Endothelial cell of umbilical vein (primary cell): ENCODE measurements around the gene ADRA2A. TPM values are rescaled to one million over a fixed set of nuclear protein-coding genes. Genes with fewer than 3 reads are reported as not detected.

Source experiments
- BruUV-seq: library from RNA; stranded (reverse); fragments of 400-500 nt; replicated peaks from 2 replicates; lab custom pipeline; 2021; lab: Mats Ljungman, UMichigan
- CTCF ChIA-PET: fragments of 300-600, 350-600 bp; sonication (Branson Sonifier 250); formaldehyde crosslinking; loops from one replicate; lab custom pipeline; 2021; ENCODE audit warnings: antibody characterized with exemption, inconsistent platforms; lab: Charles Lee
- POLR2A ChIA-PET: fragments of 300-600, 350-600 bp; sonication (Branson Sonifier 250); formaldehyde crosslinking; loops from one replicate; lab custom pipeline; 2021; ENCODE audit warnings: antibody characterized with exemption, inconsistent platforms; lab: Charles Lee
- DNase-seq: peaks from one replicate; pipeline ENCODE4 v3.0.0-alpha.2; 2011; ENCODE audit warnings: low read depth, low spot score
- FAIRE-seq: peaks from 2 replicates; lab custom pipeline; 2011; peaks lifted over from hg19 to GRCh38; lab: Jason Lieb, UNC
- H2AFZ ChIP-seq: 2 replicates; pipeline ENCODE4 v1.6.0; 2012; ENCODE audit warnings: low read depth, low read length, control low read depth, inconsistent platforms
- H3K27ac ChIP-seq: 2 replicates; pipeline ENCODE4 v1.5.1; 2011; ENCODE audit warnings: low read depth, mild to moderate bottlenecking, control low read depth, low read length, moderate library complexity; ENCODE audit not compliant: insufficient read depth
- H3K27me3 ChIP-seq, 2 experiments: 2 replicates each; pipeline versions ENCODE4 v1.6.0 to v1.6.1; 2011; ENCODE audit warnings: low read length in 2 of 2, mixed read lengths in 1 of 2; ENCODE audit not compliant: control insufficient read depth in 2 of 2, insufficient read depth in 2 of 2
- H3K36me3 ChIP-seq, 2 experiments: 2 replicates in 1 of 2; 3 replicates in 1 of 2; pipeline ENCODE4 v1.5.1; 2011; ENCODE audit warnings: low read length in 2 of 2, mild to moderate bottlenecking in 1 of 2, moderate library complexity in 1 of 2; ENCODE audit not compliant: control insufficient read depth in 2 of 2, insufficient read depth in 2 of 2; ENCODE audit errors: extremely low read depth in 1 of 2
- H3K4me1 ChIP-seq: 3 replicates; pipeline ENCODE4 v1.5.1; 2011; ENCODE audit warnings: mild to moderate bottlenecking, low read length; ENCODE audit not compliant: control insufficient read depth, insufficient read depth; ENCODE audit errors: extremely low read depth
- H3K4me2 ChIP-seq: 2 replicates; pipeline ENCODE4 v1.6.1; 2011; ENCODE audit warnings: low read length, control low read depth, mixed read lengths; ENCODE audit not compliant: insufficient read depth
- H3K4me3 ChIP-seq, 3 experiments: fragments of 200-600 bp in 1 of 3; sonication (generic), shearing (Covaris generic) in 1 of 3; replicated peaks in 1 of 3; 2 replicates each; pipeline ENCODE4 v1.5.1; 2011 to 2016; ENCODE audit warnings: control low read depth in 3 of 3, low read length in 3 of 3, mild to moderate bottlenecking in 2 of 3, inconsistent platforms in 1 of 3, low read depth in 1 of 3, moderate library complexity in 1 of 3; ENCODE audit not compliant: insufficient read depth in 1 of 3
- H3K79me2 ChIP-seq: 2 replicates; pipeline ENCODE4 v1.6.0; 2012; ENCODE audit warnings: low read length, inconsistent platforms; ENCODE audit not compliant: control insufficient read depth, insufficient read depth
- H3K9ac ChIP-seq: replicated peaks from 2 replicates; pipeline ENCODE3; 2011; ENCODE audit warnings: low read length, control low read depth; ENCODE audit not compliant: insufficient read depth; ENCODE audit errors: extremely low read depth
- H3K9me1 ChIP-seq: replicated peaks from 3 replicates; pipeline ENCODE4 v1.6.0; 2011; ENCODE audit warnings: mild to moderate bottlenecking, low read length; ENCODE audit not compliant: control insufficient read depth, insufficient read depth; ENCODE audit errors: extremely low read depth
- H3K9me3 ChIP-seq: replicated peaks from 2 replicates; pipeline ENCODE4 v1.5.1; 2012; ENCODE audit warnings: low read length, inconsistent platforms; ENCODE audit not compliant: control insufficient read depth, insufficient read depth
- H4K20me1 ChIP-seq: replicated peaks from 2 replicates; pipeline ENCODE3; 2011; ENCODE audit warnings: mild to moderate bottlenecking, low read length; ENCODE audit not compliant: control insufficient read depth, insufficient read depth; ENCODE audit errors: extremely low read depth
- EZH2 ChIP-seq: IDR thresholded peaks from 2 replicates; pipeline ENCODE4 v1.6.1; 2012; ENCODE audit warnings: borderline replicate concordance, low read depth, mild to moderate bottlenecking, moderate library complexity, low read length, inconsistent platforms; ENCODE audit not compliant: severe bottlenecking
- FOS ChIP-seq: IDR thresholded peaks from 2 replicates; pipeline ENCODE4 v1.6.1; 2011; ENCODE audit warnings: mild to moderate bottlenecking, low read length, moderate library complexity, borderline replicate concordance; ENCODE audit not compliant: insufficient read depth
- GATA2 ChIP-seq: IDR thresholded peaks from 2 replicates; pipeline ENCODE4 v1.7.0; 2011; ENCODE audit warnings: low read depth, mild to moderate bottlenecking, moderate library complexity, mixed read lengths, low read length; ENCODE audit not compliant: insufficient read length, insufficient read depth
- JUN ChIP-seq: IDR thresholded peaks from 2 replicates; pipeline ENCODE4 v1.6.1; 2011; ENCODE audit warnings: borderline replicate concordance, low read depth; ENCODE audit not compliant: insufficient read length, insufficient read depth
- MYC ChIP-seq: IDR thresholded peaks from one replicate; pipeline ENCODE4 v1.6.1; 2011; ENCODE audit warnings: mild to moderate bottlenecking, low read depth, low read length
- POLR2A ChIP-seq: IDR thresholded peaks from 2 replicates; pipeline ENCODE4 v1.6.1; 2012; ENCODE audit warnings: low read depth, mild to moderate bottlenecking, control low read depth, low read length
- POLR2AphosphoS5 ChIP-seq: IDR thresholded peaks from 2 replicates; pipeline ENCODE4 v1.6.1; 2012; ENCODE audit warnings: low read depth, mild to moderate bottlenecking, control low read depth, low read length, moderate library complexity; ENCODE audit not compliant: insufficient read depth
- dilution Hi-C: fragments of 300-500 bp; cut with MboI; formaldehyde crosslinking; loops from one replicate; pipeline ENCODE4 v1.15.0; 2019; ENCODE audit warnings: low sequenced_read_pairs; ENCODE audit not compliant: extremely low pct_ligation_motif_present
- intact Hi-C: fragments of 100-400 bp; cut with micrococcal nuclease; formaldehyde crosslinking; loops from one replicate; pipeline ENCODE4 v1.10.0; 2022
- polyA plus RNA-seq, 4 experiments: library from polyadenylated mRNA; depleted of rRNA in 3 of 4; stranded (reverse) in 3 of 4; unstranded in 1 of 4; fragments of >200 nt; gene quantifications; 2 replicates each; pipeline versions ENCODE4 v1.2.1 to v1.2.3, GENCODE V29; 2011 to 2012; ENCODE audit warnings: missing spikeins in 1 of 4
- total RNA-seq: library from RNA; stranded (reverse); gene quantifications from 2 replicates; pipeline ENCODE4 v1.2.3, GENCODE V29; 2021
- TF ChIP-seq, protein P1 (sequence below), 2 donors: IDR thresholded peaks; 1 replicate in 1 of 2; 2 replicates in 1 of 2; pipeline ENCODE4 v1.5.1; 2011; ENCODE audit warnings: low read length in 2 of 2, mild to moderate bottlenecking in 2 of 2, moderate library complexity in 2 of 2, control low read depth in 1 of 2, inconsistent platforms in 1 of 2, low read depth in 1 of 2; ENCODE audit not compliant: insufficient read depth in 1 of 2; ENCODE audit errors: extremely low read depth in 1 of 2
- TF ChIP-seq, protein P2 (sequence below): IDR thresholded peaks from 2 replicates; pipeline ENCODE4 v1.6.1; 2011; ENCODE audit not compliant: insufficient read depth, insufficient read length

Gene ADRA2A
- total and polyA plus RNA-seq, 2 donors (not counting 3 experiments of a cell fraction or from before 2014, with no cell fraction given): 0.03 TPM; not detected in 1

DNA sequence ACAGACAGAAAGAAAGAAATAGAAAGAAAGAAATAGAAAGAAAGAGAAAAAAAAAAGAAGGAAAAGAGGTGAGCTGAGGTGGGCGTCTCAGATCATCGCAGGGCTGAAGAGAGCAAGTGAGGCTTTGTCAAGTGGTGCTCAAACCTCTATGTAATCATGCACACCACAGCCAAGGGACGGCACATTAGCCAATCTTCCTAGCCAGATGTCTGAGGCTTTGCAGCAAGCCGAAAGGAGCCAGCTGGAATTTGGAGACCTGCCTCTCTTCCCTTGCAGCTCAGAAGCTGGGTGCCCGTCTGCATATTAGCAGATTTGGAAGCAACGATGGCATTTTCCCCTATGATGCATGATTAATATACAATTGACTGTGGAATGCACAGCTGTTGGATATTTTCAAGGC lies 52.5 kb downstream of the ADRA2A start:
- FAIRE-seq (no peak), DNase-seq (no peak)
- intact Hi-C loops (no loop called here), dilution Hi-C loops (no loop called here)
- H3K9me1 ChIP-seq: no peaks in the 10 kb centered on the region
- no peaks in the 10 kb centered on the region for H3K36me3 ChIP-seq
- CTCF ChIA-PET: no interaction called here
- no peaks in the 10 kb centered on the region for H3K27me3 ChIP-seq
- no peak overlapping the region for H3K27ac ChIP-seq
- no TSS peak for BruUV-seq
- TF ChIP-seq, protein P1, sequence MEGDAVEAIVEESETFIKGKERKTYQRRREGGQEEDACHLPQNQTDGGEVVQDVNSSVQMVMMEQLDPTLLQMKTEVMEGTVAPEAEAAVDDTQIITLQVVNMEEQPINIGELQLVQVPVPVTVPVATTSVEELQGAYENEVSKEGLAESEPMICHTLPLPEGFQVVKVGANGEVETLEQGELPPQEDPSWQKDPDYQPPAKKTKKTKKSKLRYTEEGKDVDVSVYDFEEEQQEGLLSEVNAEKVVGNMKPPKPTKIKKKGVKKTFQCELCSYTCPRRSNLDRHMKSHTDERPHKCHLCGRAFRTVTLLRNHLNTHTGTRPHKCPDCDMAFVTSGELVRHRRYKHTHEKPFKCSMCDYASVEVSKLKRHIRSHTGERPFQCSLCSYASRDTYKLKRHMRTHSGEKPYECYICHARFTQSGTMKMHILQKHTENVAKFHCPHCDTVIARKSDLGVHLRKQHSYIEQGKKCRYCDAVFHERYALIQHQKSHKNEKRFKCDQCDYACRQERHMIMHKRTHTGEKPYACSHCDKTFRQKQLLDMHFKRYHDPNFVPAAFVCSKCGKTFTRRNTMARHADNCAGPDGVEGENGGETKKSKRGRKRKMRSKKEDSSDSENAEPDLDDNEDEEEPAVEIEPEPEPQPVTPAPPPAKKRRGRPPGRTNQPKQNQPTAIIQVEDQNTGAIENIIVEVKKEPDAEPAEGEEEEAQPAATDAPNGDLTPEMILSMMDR (IDR thresholded peaks at IDR 0.05; ENCODE audit: extremely low read depth in 1 of 2, insufficient read depth in 1 of 2, low read depth in 1 of 2, low read length in 2 of 2): no peak
- TF ChIP-seq GATA2: no peak
- TF ChIP-seq, protein P2, sequence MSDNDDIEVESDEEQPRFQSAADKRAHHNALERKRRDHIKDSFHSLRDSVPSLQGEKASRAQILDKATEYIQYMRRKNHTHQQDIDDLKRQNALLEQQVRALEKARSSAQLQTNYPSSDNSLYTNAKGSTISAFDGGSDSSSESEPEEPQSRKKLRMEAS: no peak
- no peak for TF ChIP-seq JUN
- no peak for TF ChIP-seq EZH2
- no peak for TF ChIP-seq POLR2AphosphoS5
- TF ChIP-seq POLR2A: no peak
- no peak for TF ChIP-seq MYC
- no peak for TF ChIP-seq FOS
- no peaks in the 10 kb centered on the region for H3K4me1 ChIP-seq
- no peak overlapping the region for H3K9ac ChIP-seq
- H3K9me3 ChIP-seq: no peaks in the 10 kb centered on the region
- no peaks in the 10 kb centered on the region for H3K79me2 ChIP-seq
- no peak overlapping the region for H3K4me2 ChIP-seq
- H3K4me3 ChIP-seq: no peak overlapping the region
- H2AFZ ChIP-seq: no peak overlapping the region
- H4K20me1 ChIP-seq: no peaks in the 10 kb centered on the region
- POLR2A ChIA-PET: no interaction called here
